AG04449 (cell line): ENCODE measurements around the gene NDUFS8.

Experiments
- CTCF ChIA-PET: fragments of 350-600 bp; formaldehyde crosslinking; extraction: SDS; loops from one replicate; lab custom pipeline; 2021; ENCODE audit warnings: antibody characterized with exemption; lab: Yijun Ruan, JAX
- POLR2A ChIA-PET: fragments of 400-600, 350-600 bp; formaldehyde crosslinking; extraction: SDS; loops from one replicate; lab custom pipeline; 2020; ENCODE audit warnings: antibody characterized with exemption, inconsistent platforms; lab: Yijun Ruan, JAX
- DNase-seq: peaks from one replicate; pipeline ENCODE4 v3.0.0-alpha.2; 2010; ENCODE audit warnings: low read depth, low spot score
- H3K4me3 ChIP-seq: 2 replicates; pipeline ENCODE4 v1.5.1; 2011; ENCODE audit warnings: low read depth, mild to moderate bottlenecking, control low read depth, low read length
- CTCF ChIP-seq: IDR thresholded peaks from one replicate; pipeline ENCODE4 v1.5.1; 2011; ENCODE audit warnings: mild to moderate bottlenecking, moderate library complexity, low read length, control low read depth, inconsistent platforms; ENCODE audit not compliant: insufficient read depth; ENCODE audit errors: missing control alignments

Gene NDUFS8

GRCh38 chr11:68047437-68048290 lies 17.2 kb downstream of the NDUFS8 start:
- ChIA-PET POLR2A (no interaction called here), CTCF (no interaction called here)
- no peak for DNase-seq
- no peak overlapping the region for H3K4me3 ChIP-seq
- TF ChIP-seq CTCF: no peak

- POLR2A ChIA-PET: no interaction called here
- no peak for DNase-seq
- CTCF ChIA-PET: no interaction called here
- TF ChIP-seq CTCF: no peak
- no peak overlapping the region for H3K4me3 ChIP-seq
Observed at GRCh38 chr11:68048681-68049508, 18.4 kb downstream of the NDUFS8 start.

GRCh38 chr11:68049509-68050370 lies 19.3 kb downstream of the NDUFS8 start:
- CTCF ChIA-PET: no interaction called here
- no peak for TF ChIP-seq CTCF
- POLR2A ChIA-PET: no interaction called here
- H3K4me3 ChIP-seq: no peak overlapping the region
- DNase-seq: no peak

- ChIA-PET POLR2A (no interaction called here), CTCF (no interaction called here)
- H3K4me3 ChIP-seq: no peak overlapping the region
- no peak for TF ChIP-seq CTCF
- DNase-seq: no peak
Observed at GRCh38 chr11:68050371-68050841, 19.9 kb downstream of the NDUFS8 start.

- H3K4me3 ChIP-seq: no peak overlapping the region
- TF ChIP-seq CTCF: no peak
- CTCF ChIA-PET: interaction anchor here (1.6 kb wide), 1 partner anchor 9 kb away, joined by 5 read pairs; no protein-coding TSS in a partner anchor
- POLR2A ChIA-PET: interaction anchor here (0.6 to 3.9 kb wide), 2 partner anchors 9 to 14 kb away, joined by 3 to 17 read pairs; no protein-coding TSS in a partner anchor
- DNase-seq: no peak
Observed at GRCh38 chr11:68051191-68052136, 21.0 kb downstream of the NDUFS8 start.
